Vagina (tissue), 2 donors: ENCODE data around the gene SERGEF.

Experiments
- POLR2A ChIP-seq, 2 donors: fragments of 450-650 bp; IDR thresholded peaks; one replicate each; pipeline ENCODE4 v1.6.1; 2017; ENCODE audit warnings: antibody characterized with exemption in 2 of 2, mild to moderate bottlenecking in 2 of 2, moderate library complexity in 2 of 2
- TF ChIP-seq, protein P1 (sequence below), 3 experiments: fragments of 450-650 bp in 2 of 3; fragments of 200-600 bp in 1 of 3; sonication (generic) in 1 of 3; IDR thresholded peaks; one replicate each; pipeline ENCODE4 v1.5.1; 2017 to 2019; ENCODE audit warnings: antibody characterized with exemption in 3 of 3, mild to moderate bottlenecking in 2 of 3, moderate library complexity in 2 of 3

DNA sequence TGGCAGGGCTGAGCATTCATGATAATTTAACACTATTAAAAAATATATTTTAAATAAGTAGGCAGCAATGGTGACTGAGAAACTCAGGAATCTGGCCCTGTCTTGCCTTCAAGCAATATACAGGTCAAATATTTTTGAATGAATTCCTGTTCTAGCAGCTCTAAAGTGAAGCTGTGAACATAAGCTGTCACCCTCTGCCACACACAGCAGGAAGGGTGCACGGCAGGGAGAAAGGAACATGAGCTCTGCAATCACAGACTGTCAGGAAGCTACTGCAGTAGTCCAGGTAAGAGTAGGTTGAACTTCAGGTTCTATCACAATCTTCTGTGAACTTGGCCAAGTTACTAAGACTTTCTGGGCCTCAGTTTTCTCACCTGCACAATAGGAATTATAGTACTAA, 114.8 kb downstream of the SERGEF start:
- TF ChIP-seq POLR2A (IDR thresholded peaks at IDR 0.05), result no peak
- TF ChIP-seq, protein P1, sequence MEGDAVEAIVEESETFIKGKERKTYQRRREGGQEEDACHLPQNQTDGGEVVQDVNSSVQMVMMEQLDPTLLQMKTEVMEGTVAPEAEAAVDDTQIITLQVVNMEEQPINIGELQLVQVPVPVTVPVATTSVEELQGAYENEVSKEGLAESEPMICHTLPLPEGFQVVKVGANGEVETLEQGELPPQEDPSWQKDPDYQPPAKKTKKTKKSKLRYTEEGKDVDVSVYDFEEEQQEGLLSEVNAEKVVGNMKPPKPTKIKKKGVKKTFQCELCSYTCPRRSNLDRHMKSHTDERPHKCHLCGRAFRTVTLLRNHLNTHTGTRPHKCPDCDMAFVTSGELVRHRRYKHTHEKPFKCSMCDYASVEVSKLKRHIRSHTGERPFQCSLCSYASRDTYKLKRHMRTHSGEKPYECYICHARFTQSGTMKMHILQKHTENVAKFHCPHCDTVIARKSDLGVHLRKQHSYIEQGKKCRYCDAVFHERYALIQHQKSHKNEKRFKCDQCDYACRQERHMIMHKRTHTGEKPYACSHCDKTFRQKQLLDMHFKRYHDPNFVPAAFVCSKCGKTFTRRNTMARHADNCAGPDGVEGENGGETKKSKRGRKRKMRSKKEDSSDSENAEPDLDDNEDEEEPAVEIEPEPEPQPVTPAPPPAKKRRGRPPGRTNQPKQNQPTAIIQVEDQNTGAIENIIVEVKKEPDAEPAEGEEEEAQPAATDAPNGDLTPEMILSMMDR (IDR thresholded peaks at IDR 0.05), result no peak
